HuH-7.5 (cell line): Measurements from ENCODE around the gene RPS18.
A peak's percentile ranks its signal among the peaks of the same experiment; 100 is the strongest.

ENCODE experiments used
- DNase-seq: peaks from one replicate; pipeline ENCODE4 v3.0.0; 2011; ENCODE audit warnings: low spot score

RPS18 gene

GRCh38 chr6:33289784-33290315 lies 18.0 kb downstream of the RPS18 start:
- DNase-seq: no peak

GRCh38 chr6:33290459-33290858 lies 18.6 kb downstream of the RPS18 start:
- no peak for DNase-seq

GRCh38 chr6:33292996-33293682 lies 21.3 kb downstream of the RPS18 start:
- DNase-seq: no peak

- no peak for DNase-seq
These were observed 22.4 kb downstream of the RPS18 start for GRCh38 chr6:33294086-33294823.

- DNase-seq: no peak
These were observed 23.9 kb downstream of the RPS18 start for GRCh38 chr6:33295621-33296369.

GRCh38 chr6:33296797-33297405 lies 25.0 kb downstream of the RPS18 start:
- no peak for DNase-seq

GRCh38 chr6:33297406-33297955 lies 25.6 kb downstream of the RPS18 start:
- peak; percentile 34 for DNase-seq

- peak; percentile 54 for DNase-seq
These were observed 26.3 kb downstream of the RPS18 start for GRCh38 chr6:33297956-33298772.

- no peak for DNase-seq
These were observed 26.9 kb downstream of the RPS18 start, which contains the start of gene RGL2 for GRCh38 chr6:33298773-33299236. RGL2 (minus strand) TSS chr6:33298942; CDS start chr6:33298610, 332 bp downstream.

- DNase-seq: peak; percentile 72
These were observed 27.5 kb downstream of the RPS18 start for GRCh38 chr6:33299237-33299944.

- DNase-seq: no peak
These were observed 30.0 kb downstream of the RPS18 start for GRCh38 chr6:33301877-33302276.

- DNase-seq: no peak
These were observed 32.3 kb downstream of the RPS18 start for GRCh38 chr6:33304216-33304615.

- DNase-seq: no peak
These were observed 33.2 kb downstream of the RPS18 start for GRCh38 chr6:33305052-33305451.

- DNase-seq: no peak
These were observed 34.5 kb downstream of the RPS18 start for GRCh38 chr6:33306356-33306755.

- peak; percentile 71 for DNase-seq
These were observed 40.7 kb downstream of the RPS18 start for GRCh38 chr6:33312361-33313104.

GRCh38 chr6:33313105-33313708 lies 41.3 kb downstream of the RPS18 start:
- peak; percentile 36 for DNase-seq

GRCh38 chr6:33313709-33314514 lies 42.0 kb downstream of the RPS18 start, which contains the start of gene TAPBP:
TAPBP (minus strand) TSS chr6:33314078; CDS start chr6:33314041, 37 bp downstream.
- peak; percentile 51 for DNase-seq

GRCh38 chr6:33314515-33314942 lies 42.7 kb downstream of the RPS18 start:
- peak; percentile 31 for DNase-seq
